Smooth muscle cell (in vitro differentiated cells): ENCODE data around the gene CLIC6. TPM values are rescaled to one million over a fixed set of nuclear protein-coding genes. Genes with fewer than 3 reads are reported as not detected.

Source experiments
- DNase-seq: peaks from one replicate; lab custom pipeline; 2025; ENCODE audit not compliant: unreplicated experiment; lab: John Stamatoyannopoulos, UW
- H2AFZ ChIP-seq: fragments of 200-600 bp; sonication (generic); 2 replicates; pipeline ENCODE4 v1.6.0; 2016; ENCODE audit warnings: antibody characterized with exemption, low read depth, mild to moderate bottlenecking
- H3F3A ChIP-seq: fragments of 200-600 bp; sonication (generic); 2 replicates; pipeline ENCODE4 v1.6.0; 2017; ENCODE audit warnings: antibody characterized with exemption, low read depth
- H3K27ac ChIP-seq: fragments of 200-600 bp; sonication (generic); 2 replicates; pipeline ENCODE4 v1.5.1; 2016; ENCODE audit warnings: low read depth, mild to moderate bottlenecking
- H3K27me3 ChIP-seq: fragments of 200-600 bp; sonication (generic); 2 replicates; pipeline ENCODE4 v1.6.1; 2016; ENCODE audit warnings: low read depth, mild to moderate bottlenecking
- H3K36me3 ChIP-seq: fragments of 200-600 bp; sonication (generic); 2 replicates; pipeline ENCODE4 v1.5.1; 2016; ENCODE audit warnings: low read depth
- H3K4me1 ChIP-seq: fragments of 200-600 bp; sonication (generic); 2 replicates; pipeline ENCODE4 v1.5.1; 2016; ENCODE audit warnings: low read depth
- H3K4me2 ChIP-seq: fragments of 200-600 bp; sonication (generic); 2 replicates; pipeline ENCODE4 v1.6.0; 2016; ENCODE audit warnings: mild to moderate bottlenecking
- H3K4me3 ChIP-seq: fragments of 200-600 bp; sonication (generic); 2 replicates; pipeline ENCODE4 v1.5.1; 2016; ENCODE audit warnings: mild to moderate bottlenecking
- H3K79me2 ChIP-seq: fragments of 200-600 bp; sonication (generic); 2 replicates; pipeline ENCODE4 v1.6.0; 2016; ENCODE audit warnings: low read depth, mild to moderate bottlenecking
- H3K9ac ChIP-seq: fragments of 200-600 bp; sonication (generic); 2 replicates; pipeline ENCODE4 v1.6.0; 2016; ENCODE audit warnings: low read depth
- H3K9me3 ChIP-seq: fragments of 200-600 bp; sonication (generic); replicated peaks from 2 replicates; pipeline ENCODE4 v1.5.1; 2016; ENCODE audit warnings: low read depth
- H4K20me1 ChIP-seq: fragments of 200-600 bp; sonication (generic); 2 replicates; pipeline ENCODE4 v1.6.0; 2016; ENCODE audit warnings: low read depth
- CTCF ChIP-seq: fragments of 200-600 bp; sonication (generic); IDR thresholded peaks from 2 replicates; pipeline ENCODE4 v1.5.1; 2017; ENCODE audit warnings: borderline replicate concordance, mild to moderate bottlenecking, antibody characterized with exemption; ENCODE audit not compliant: insufficient read depth, poor library complexity, severe bottlenecking
- WGBS: methylation state at CpG from one replicate; pipeline ENCODE4 v1.1.7; 2016; ENCODE audit warnings: low lambda C conversion rate; 5-methylcytosine and 5-hydroxymethylcytosine counted together
- polyA plus RNA-seq: library from polyadenylated mRNA; unstranded; fragments of >200 nt; fragmentation: Nextera tagmentation; extraction: Ambion mirVana; gene quantifications from 2 replicates; pipeline ENCODE4 v1.2.1, GENCODE V29; 2016
- total RNA-seq: library from RNA; depleted of rRNA; stranded (reverse); fragments of >200 nt; gene quantifications from 2 replicates; pipeline ENCODE4 v1.2.3, GENCODE V29; 2014

The CLIC6 gene
- total and polyA plus RNA-seq, 2 experiments from 2014 or later: 0.22 TPM; not detected in 1

GRCh38 chr21:34632498-34632897, 36.3 kb upstream of the CLIC6 start:
- Histone ChIP-seq H3K79me2 (no peaks in the 10 kb centered on the region), H3K9me3 (no peaks in the 10 kb centered on the region), H3K4me2 (no peak overlapping the region), H4K20me1 (no peaks in the 10 kb centered on the region), H3K9ac (no peak overlapping the region), H3K4me1 (no peaks in the 10 kb centered on the region), H3K27ac (no peak overlapping the region), H3K4me3 (no peak overlapping the region), H3K27me3 (peaks cover 44% of the 10 kb centered on the region), H3F3A (no peaks in the 10 kb centered on the region), H3K36me3 (no peaks in the 10 kb centered on the region), H2AFZ (no peak overlapping the region)
- DNase-seq: no peak
- no peak for TF ChIP-seq CTCF
- WGBS: 94% methylated on average over 4 of the region's 4 CpGs

DNA sequence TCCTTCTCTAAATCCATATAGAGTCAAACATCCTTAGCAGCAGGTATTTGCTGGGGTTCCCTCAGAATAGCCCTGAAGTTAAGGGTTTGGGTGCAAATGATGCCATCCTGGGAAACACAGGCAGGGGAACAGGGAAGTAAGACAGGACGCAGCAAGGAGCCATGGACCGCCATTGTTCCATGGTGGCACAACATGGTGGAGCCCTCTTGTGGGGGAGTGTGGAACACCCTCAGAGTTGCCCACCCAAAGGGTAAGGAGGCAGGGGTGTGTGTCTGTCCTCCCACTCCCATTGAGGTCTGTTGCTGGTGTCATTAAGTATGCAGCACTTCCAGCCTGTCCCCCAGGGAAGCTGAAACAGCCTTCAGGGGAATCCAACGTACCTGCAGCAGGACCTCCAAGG, 33.5 kb upstream of the CLIC6 start:
- no peaks in the 10 kb centered on the region for H3K79me2 ChIP-seq
- H3K9me3 ChIP-seq: no peaks in the 10 kb centered on the region
- DNase-seq: no peak
- no peak overlapping the region for H3K27ac ChIP-seq
- 69% methylated on average over 3 of the region's 3 CpGs for WGBS
- H3K4me3 ChIP-seq: no peak overlapping the region
- no peaks in the 10 kb centered on the region for H3K36me3 ChIP-seq
- H3F3A ChIP-seq: no peaks in the 10 kb centered on the region
- peaks cover 40% of the 10 kb centered on the region for H3K27me3 ChIP-seq
- no peaks in the 10 kb centered on the region for H3K4me1 ChIP-seq
- H2AFZ ChIP-seq: no peak overlapping the region
- H3K4me2 ChIP-seq: no peak overlapping the region
- no peak overlapping the region for H3K9ac ChIP-seq
- TF ChIP-seq CTCF: peak; percentile 37
- H4K20me1 ChIP-seq: no peaks in the 10 kb centered on the region

GRCh38 chr21:34636961-34637360, 31.8 kb upstream of the CLIC6 start:
- Histone ChIP-seq H3K36me3 (no peaks in the 10 kb centered on the region), H3K9me3 (no peaks in the 10 kb centered on the region), H3K4me1 (no peaks in the 10 kb centered on the region), H3K27ac (no peak overlapping the region), H2AFZ (no peak overlapping the region), H3F3A (no peaks in the 10 kb centered on the region), H3K9ac (no peak overlapping the region), H3K79me2 (no peaks in the 10 kb centered on the region), H3K27me3 (peaks cover 34% of the 10 kb centered on the region), H3K4me3 (no peak overlapping the region), H4K20me1 (no peaks in the 10 kb centered on the region), H3K4me2 (no peak overlapping the region)
- no peak for DNase-seq
- no peak for TF ChIP-seq CTCF
- WGBS: 79% methylated on average over 3 of the region's 3 CpGs

DNA sequence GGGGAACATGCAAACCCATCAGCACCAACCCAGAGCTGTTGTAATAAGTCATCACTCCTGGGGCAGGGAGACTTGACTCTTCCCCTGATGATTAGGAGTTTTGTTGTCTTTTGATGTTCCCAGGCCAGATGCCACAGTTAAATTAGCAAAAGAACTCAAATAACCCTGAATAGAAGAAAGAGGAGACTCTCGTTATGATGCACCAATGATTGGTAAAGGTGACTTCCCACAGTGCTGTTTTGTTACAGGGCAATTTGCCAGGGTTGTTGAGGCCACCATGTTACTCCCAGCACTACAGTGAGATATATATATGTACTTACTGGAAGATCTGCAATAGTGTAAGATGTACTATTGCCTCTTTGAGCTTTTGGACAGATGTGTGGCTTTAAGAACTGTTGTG, 29.5 kb upstream of the CLIC6 start:
- Histone ChIP-seq H3K36me3 (no peaks in the 10 kb centered on the region), H3K4me1 (no peaks in the 10 kb centered on the region), H3K27me3 (peaks cover 13% of the 10 kb centered on the region), H3F3A (no peaks in the 10 kb centered on the region), H2AFZ (no peak overlapping the region), H3K4me2 (no peak overlapping the region), H3K9ac (no peak overlapping the region), H3K79me2 (no peaks in the 10 kb centered on the region), H3K27ac (no peak overlapping the region), H4K20me1 (no peaks in the 10 kb centered on the region), H3K4me3 (no peak overlapping the region), H3K9me3 (no peaks in the 10 kb centered on the region)
- DNase-seq: no peak
- WGBS: 91% methylated on average over 1 of the region's 1 CpG
- no peak for TF ChIP-seq CTCF
